HG02571 (cell line): ENCODE measurements around the gene KLHDC10.
"Not testable (repeated sequence)": the region's sequence is repeated elsewhere in the genome, so short reads cannot be mapped to it uniquely, and the experiment has no call there.

Source experiments
- ATAC-seq: cut with Tn5 transposase; IDR thresholded peaks from one replicate; pipeline ENCODE4 v1.9.1; 2021; ENCODE audit warnings: mild to moderate bottlenecking, moderate library complexity; ENCODE audit not compliant: unreplicated experiment

Gene KLHDC10

GRCh38 chr7:130113887-130114286 is 43.6 kb downstream of the KLHDC10 start:
- no peak for ATAC-seq

- ATAC-seq = no peak
Measured at GRCh38 chr7:130114374-130114773, 44.0 kb downstream of the KLHDC10 start.

DNA sequence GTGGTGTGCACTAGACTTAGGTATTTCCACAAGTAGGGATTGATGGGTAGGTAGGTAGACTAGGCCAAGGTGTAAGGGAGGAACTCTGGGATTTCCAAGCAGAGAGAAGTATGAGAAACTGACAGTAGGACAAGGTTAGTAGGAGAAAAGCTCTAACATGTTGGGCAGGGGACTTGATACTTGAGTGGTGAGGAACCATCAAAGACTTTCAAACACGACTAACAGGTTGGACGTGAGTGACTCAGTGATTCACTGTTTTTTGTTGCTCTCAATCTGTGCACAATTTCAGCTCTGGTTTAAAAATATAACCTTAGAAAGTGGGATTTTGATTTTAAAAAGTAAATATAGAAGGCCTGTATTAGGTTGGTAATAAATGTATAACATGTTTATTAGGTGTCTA is 44.4 kb downstream of the KLHDC10 start:
- no peak for ATAC-seq

DNA sequence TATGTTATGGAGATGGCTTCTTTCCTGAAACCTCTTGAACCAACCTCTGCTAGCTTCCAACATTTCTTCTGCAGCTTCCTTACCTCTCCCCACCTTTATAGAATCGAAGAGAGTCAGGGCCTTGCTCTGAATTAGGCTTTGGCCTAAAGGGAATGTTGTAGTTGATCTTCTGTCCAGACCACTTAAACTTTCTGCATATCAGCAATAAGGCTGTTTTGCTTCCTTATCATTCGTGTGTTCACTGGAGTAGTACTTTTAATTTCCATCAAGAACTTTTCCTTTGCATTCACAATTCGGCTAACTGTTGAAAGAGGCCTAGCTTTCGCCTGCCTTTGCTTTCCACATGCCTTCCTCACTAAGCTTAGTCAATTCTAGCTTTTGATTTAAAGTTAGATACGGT is 48.0 kb downstream of the KLHDC10 start:
- ATAC-seq = no peak

GRCh38 chr7:130118801-130119200 is 48.5 kb downstream of the KLHDC10 start:
- no peak for ATAC-seq

DNA sequence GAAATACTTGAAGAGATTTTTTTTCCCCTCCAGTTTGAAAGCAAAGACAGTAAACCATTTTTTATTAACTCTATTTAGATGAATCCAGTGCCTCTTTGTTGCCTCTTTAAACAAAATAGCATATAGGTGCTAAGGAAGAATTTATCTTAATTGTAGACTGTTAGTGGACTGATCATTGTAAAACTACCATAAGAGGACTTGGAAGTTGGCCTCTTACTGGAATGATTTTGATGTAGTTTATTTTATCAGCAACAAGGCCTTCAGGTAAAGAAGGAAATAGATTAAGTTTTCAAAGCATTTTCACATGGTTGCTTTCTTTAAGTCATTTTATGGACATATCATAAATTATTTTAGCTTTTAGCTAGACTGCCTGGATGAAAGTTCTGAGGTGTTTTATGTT is 53.2 kb downstream of the KLHDC10 start:
- ATAC-seq = no peak

- no peak for ATAC-seq
Measured at GRCh38 chr7:130124711-130125110, 54.4 kb downstream of the KLHDC10 start.

DNA sequence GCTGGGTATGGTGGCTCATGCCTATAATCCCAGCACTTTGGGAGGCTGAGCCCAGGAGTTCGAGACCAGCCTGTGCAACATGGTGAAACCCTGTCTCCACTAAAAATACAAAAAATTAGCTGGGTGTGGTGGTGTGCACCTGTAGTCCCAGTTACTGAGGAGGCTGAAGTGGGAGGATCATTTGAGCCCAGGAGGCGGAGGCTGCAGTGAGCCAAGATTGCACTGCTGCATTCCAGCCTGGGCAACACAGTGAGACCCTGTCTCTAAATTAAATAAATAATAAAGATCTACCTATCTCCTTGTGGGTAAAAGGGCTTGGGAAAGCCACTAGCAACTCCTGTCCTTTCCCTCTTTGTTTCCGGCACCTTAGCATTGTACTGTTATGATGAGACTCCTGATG is 56.5 kb downstream of the KLHDC10 start:
- ATAC-seq = not testable (repeated sequence)

GRCh38 chr7:130127404-130127803 is 57.1 kb downstream of the KLHDC10 start:
- ATAC-seq = no peak

GRCh38 chr7:130127821-130128317 is 57.5 kb downstream of the KLHDC10 start:
- no peak for ATAC-seq

- no peak for ATAC-seq
Measured at GRCh38 chr7:130129011-130129411, 58.7 kb downstream of the KLHDC10 start.

- no peak for ATAC-seq
Measured at GRCh38 chr7:130131191-130131834, 61.0 kb downstream of the KLHDC10 start.

- no peak for ATAC-seq
Measured at GRCh38 chr7:130131964-130132875, 61.9 kb downstream of the KLHDC10 start.

GRCh38 chr7:130133029-130133782 is 62.9 kb downstream of the KLHDC10 start:
- ATAC-seq = no peak

- ATAC-seq = no peak
Measured at GRCh38 chr7:130134106-130134636, 63.8 kb downstream of the KLHDC10 start.

- no peak for ATAC-seq
Measured at GRCh38 chr7:130134726-130135125, 64.4 kb downstream of the KLHDC10 start.

- no peak for ATAC-seq
Measured at GRCh38 chr7:130135208-130136205, 65.2 kb downstream of the KLHDC10 start.

GRCh38 chr7:130136579-130137167 is 66.3 kb downstream of the KLHDC10 start:
- no peak for ATAC-seq

- no peak for ATAC-seq
Measured at GRCh38 chr7:130137207-130137606, 66.9 kb downstream of the KLHDC10 start.
